SK-N-SH treated with all-trans-retinoic acid at 6 μM for 48 hours (cell line): ENCODE measurements around the gene MYO16.

Experiments
- ARNTL ChIP-seq: fragments of 450-650 bp; formaldehyde crosslinking; IDR thresholded peaks from 2 replicates; pipeline ENCODE4 v1.5.0; 2020; ENCODE audit warnings: low read depth, mild to moderate bottlenecking, moderate library complexity, borderline replicate concordance
- CREB5 ChIP-seq: fragments of 250-450 bp; sonication (Bioruptor Pico); IDR thresholded peaks from 2 replicates; pipeline ENCODE4 v1.5.1; 2020; ENCODE audit warnings: low read depth, mild to moderate bottlenecking, moderate library complexity
- CSDC2 ChIP-seq: fragments of 250-450 bp; sonication (Bioruptor Pico); IDR thresholded peaks from 2 replicates; pipeline ENCODE4 v1.5.0; 2020; ENCODE audit warnings: mild to moderate bottlenecking, moderate library complexity
- CSRNP3 ChIP-seq: fragments of 250-450 bp; sonication (Bioruptor Pico); IDR thresholded peaks from 2 replicates; pipeline ENCODE4 v1.5.1; 2021; ENCODE audit warnings: mild to moderate bottlenecking, moderate library complexity
- ESRRG ChIP-seq: fragments of 250-450 bp; sonication (Bioruptor Pico); IDR thresholded peaks from 2 replicates; pipeline ENCODE4 v1.6.1; 2021; ENCODE audit warnings: mild to moderate bottlenecking
- GLIS3 ChIP-seq: fragments of 250-450 bp; sonication (Bioruptor Pico); IDR thresholded peaks from 2 replicates; pipeline ENCODE4 v1.5.0; 2020; ENCODE audit warnings: mild to moderate bottlenecking, moderate library complexity
- OSR1 ChIP-seq: fragments of 250-450 bp; sonication (Bioruptor Pico); IDR thresholded peaks from 2 replicates; pipeline ENCODE4 v1.8.0; 2022; ENCODE audit warnings: moderate library complexity, mild to moderate bottlenecking, inconsistent platforms
- PATZ1 ChIP-seq: fragments of 250-450 bp; sonication (Bioruptor Pico); IDR thresholded peaks from 2 replicates; pipeline ENCODE4 v1.8.0; 2020; ENCODE audit warnings: mild to moderate bottlenecking, moderate library complexity, borderline replicate concordance
- TCF4 ChIP-seq: fragments of 250-450 bp; sonication (Bioruptor Pico); IDR thresholded peaks from 2 replicates; pipeline ENCODE4 v1.8.0; 2021; ENCODE audit warnings: mild to moderate bottlenecking, moderate library complexity, borderline replicate concordance
- TOX ChIP-seq: fragments of 250-450 bp; sonication (Bioruptor Pico); IDR thresholded peaks from 2 replicates; pipeline ENCODE4 v1.8.0; 2021; ENCODE audit warnings: mild to moderate bottlenecking, moderate library complexity, borderline replicate concordance
- ZFP3 ChIP-seq: fragments of 250-450 bp; sonication (Bioruptor Pico); IDR thresholded peaks from 2 replicates; pipeline ENCODE4 v1.5.0; 2020; ENCODE audit warnings: mild to moderate bottlenecking, moderate library complexity
- ZFP30 ChIP-seq: fragments of 450-650 bp; formaldehyde crosslinking; IDR thresholded peaks from 2 replicates; pipeline ENCODE4 v1.5.0; 2022; ENCODE audit warnings: mild to moderate bottlenecking, moderate library complexity
- ZNF565 ChIP-seq: fragments of 450-650 bp; formaldehyde crosslinking; conservative IDR thresholded peaks from 2 replicates; pipeline ENCODE4 v1.5.0; 2020; ENCODE audit warnings: low read depth, mild to moderate bottlenecking, moderate library complexity
- ZNF70 ChIP-seq: fragments of 450-650 bp; formaldehyde crosslinking; IDR thresholded peaks from 2 replicates; pipeline ENCODE4 v1.5.0; 2020; ENCODE audit warnings: mild to moderate bottlenecking, moderate library complexity

GRCh38 chr13:108924134-108924533, 294.7 kb downstream of the MYO16 start:
- TF ChIP-seq ZFP30 (CRISPR knock-in tag): no peak
- TF ChIP-seq ZNF565 (CRISPR knock-in tag): no peak
- TF ChIP-seq PATZ1: no peak
- no peak for TF ChIP-seq CREB5 (CRISPR knock-in tag)
- no peak for TF ChIP-seq OSR1 (CRISPR knock-in tag)
- no peak for TF ChIP-seq ARNTL (CRISPR knock-in tag)
- no peak for TF ChIP-seq ZNF70 (CRISPR knock-in tag)
- no peak for TF ChIP-seq CSDC2 (CRISPR knock-in tag)
- TF ChIP-seq ZFP3 (CRISPR knock-in tag): no peak
- no peak for TF ChIP-seq TCF4
- no peak for TF ChIP-seq CSRNP3 (CRISPR knock-in tag)
- TF ChIP-seq ESRRG (CRISPR knock-in tag): no peak
- no peak for TF ChIP-seq TOX (CRISPR knock-in tag)
- TF ChIP-seq GLIS3 (CRISPR knock-in tag): no peak
